CD4-positive, alpha-beta T cell treated with Interferon gamma for 1 hour (primary cell): ENCODE data around the gene AKR1C4.
"Not testable (repeated sequence)": the region's sequence is repeated elsewhere in the genome, so short reads cannot be mapped to it uniquely, and the experiment has no call there.

Experiments
- DNase-seq: peaks from one replicate; pipeline ENCODE4 v3.0.0-alpha.2; 2020

Gene AKR1C4

GRCh38 chr10:5196702-5197113 lies at the start of gene AKR1C4:
TSS of gene AKR1C4 (plus strand) at chr10:5196837. CDS start at chr10:5196868, 31 bp downstream.
- DNase-seq: no peak

- no peak for DNase-seq
Observed at GRCh38 chr10:5146920-5147254, 49.8 kb upstream of the AKR1C4 start.

- DNase-seq: no peak
Observed at GRCh38 chr10:5147255-5147980, 49.2 kb upstream of the AKR1C4 start.

DNA sequence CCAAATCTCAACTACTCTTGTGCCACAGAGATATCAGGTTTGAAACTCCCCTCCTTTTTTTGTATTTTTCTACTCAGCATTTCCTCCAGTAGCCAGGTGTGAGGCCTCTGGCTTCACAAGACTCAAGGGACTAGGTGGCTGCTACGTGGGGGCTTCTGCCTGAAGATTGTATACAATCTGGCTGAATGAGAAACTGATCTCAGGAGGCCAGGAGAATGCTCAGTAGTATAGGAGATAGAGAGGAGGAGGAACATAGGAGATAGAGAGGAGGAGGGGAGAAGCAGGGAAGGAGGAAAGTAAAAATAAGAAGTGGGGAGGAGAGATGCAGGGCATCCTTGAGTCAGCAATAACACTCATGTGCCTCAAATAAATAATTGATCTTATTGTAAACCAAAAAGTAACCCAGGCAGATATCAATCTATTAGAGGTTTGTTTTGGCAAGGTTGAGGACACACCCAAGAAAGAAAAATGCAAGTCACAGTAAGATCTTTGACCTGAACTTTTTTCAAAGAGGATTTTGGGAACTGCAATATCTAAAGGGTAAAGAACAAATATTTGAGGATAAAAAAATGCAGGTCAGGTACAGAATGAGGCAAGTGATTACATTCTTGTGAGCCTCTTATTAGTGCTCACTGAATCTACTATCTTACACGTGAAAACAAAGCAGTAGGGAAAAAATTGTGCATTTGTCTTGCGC lies 48.5 kb upstream of the AKR1C4 start:
- no peak for DNase-seq

DNA sequence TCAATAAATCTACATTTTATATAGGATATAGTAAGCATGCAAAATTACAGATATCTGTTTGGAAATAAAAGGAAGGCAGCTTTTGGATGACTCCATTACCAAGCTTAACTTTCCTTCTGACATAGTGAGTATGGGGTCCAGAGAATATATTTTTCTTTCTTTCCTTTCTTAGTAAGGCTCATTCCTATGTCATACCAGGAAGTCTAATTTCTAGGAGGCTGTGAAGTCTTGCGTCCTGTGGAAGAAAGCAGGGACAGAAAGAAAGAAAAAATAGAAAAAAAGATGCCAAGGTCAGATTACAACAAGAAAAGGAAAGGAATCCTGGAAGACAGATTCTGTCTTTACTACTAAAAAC lies 48.0 kb upstream of the AKR1C4 start:
- no peak for DNase-seq

DNA sequence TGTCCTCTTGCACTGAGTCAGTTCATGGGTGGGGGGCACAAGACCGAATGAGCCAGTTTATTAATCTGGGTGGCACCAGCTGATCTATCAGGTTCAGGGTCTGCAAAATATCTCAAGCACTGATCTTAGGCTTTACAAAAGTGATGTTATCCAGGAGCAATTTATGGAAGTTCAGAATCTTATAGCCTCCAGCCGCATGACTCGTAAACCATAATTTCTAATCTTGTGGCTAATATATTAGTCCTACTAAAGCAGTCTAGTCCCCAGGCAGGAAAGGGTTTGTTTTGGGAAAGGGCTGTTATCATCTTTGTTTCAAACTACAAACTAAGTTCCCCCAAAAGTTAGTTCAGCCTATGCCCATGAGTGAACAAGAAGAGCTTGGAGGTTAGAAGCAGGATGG lies 45.6 kb upstream of the AKR1C4 start:
- DNase-seq: no peak

DNA sequence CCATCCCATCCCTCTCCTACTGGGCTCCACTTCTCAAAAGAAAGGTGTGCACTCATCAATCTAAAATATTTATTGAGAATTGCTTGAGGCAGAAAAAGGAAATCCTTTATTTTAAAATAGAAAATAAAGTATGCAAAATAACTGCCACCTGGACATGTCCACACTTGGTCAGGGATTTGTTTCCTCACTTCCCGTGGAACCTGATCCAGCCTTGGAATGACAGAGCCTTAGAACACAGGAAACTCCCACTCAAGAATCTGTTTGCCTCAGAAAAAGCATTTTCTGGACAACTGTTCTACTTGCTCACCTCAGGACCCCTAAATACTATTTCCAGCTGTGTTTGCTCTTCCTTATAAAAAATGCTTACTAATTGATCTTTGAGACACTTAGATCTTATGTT lies 40.7 kb upstream of the AKR1C4 start:
- DNase-seq: no peak

GRCh38 chr10:5157501-5157900 lies 39.1 kb upstream of the AKR1C4 start:
- no peak for DNase-seq

GRCh38 chr10:5159126-5159525 lies 37.5 kb upstream of the AKR1C4 start:
- DNase-seq: no peak

- DNase-seq: no peak
Observed at GRCh38 chr10:5163487-5163886, 33.1 kb upstream of the AKR1C4 start.

DNA sequence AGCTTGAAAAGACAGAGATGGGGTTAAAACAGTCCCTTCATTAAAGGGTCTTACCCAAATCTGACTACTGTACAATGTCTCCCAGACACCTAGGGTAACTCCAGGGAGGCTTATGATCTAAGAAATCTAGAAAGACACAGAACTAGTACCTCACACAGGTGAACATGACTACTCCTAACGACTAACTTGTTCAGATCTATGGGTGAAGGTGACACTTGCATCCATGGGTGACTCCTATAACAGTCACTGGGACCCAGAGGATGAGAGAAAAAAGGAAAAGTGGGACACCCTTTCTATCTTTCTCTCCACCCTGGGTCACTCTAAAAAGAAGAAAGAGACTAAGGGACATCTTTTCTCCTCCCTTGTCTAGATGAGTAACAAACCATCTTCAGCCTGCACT lies 30.9 kb upstream of the AKR1C4 start:
- DNase-seq: no peak

DNA sequence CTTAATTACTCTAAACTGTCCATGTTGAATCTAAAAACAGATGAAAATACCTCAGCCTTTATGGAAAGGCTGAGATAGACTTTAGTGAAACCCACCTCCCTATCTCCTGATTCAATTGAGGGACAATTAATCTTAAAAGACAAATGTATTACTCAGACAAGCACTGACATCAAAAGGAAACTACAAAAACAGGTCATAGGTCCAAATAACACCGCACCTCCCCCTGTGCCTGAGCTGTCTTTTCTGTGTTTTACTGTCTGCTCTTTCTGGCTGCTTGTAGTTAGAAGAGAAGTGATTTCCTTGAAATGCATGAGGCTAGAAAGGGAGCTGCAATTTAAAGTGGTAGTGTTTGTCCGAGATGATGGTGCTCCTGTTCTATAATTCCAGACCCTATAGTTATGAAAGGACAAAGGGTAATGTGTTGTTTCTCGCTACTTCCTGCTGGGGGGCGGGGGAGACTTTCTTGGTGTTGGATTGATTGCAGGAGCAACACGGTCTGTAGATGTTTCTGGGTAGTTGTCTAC lies 27.7 kb upstream of the AKR1C4 start:
- no peak for DNase-seq

DNA sequence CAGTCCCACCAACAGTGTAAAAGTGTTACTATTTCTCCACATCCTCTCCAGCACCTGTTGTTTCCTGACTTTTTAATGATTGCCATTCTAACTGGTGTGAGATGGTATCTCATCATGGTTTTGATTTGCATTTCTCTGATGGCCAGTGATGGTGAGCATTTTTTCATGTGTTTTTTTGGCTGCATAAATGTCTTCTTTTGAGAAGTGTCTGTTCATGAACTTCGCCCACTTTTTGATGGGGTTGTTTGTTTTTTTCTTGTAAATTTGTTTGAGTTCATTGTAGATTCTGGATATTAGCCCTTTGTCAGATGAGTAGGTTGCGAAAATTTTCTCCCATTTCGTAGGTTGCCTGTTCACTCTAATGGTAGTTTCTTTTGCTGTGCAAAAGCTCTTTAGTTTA lies 21.1 kb upstream of the AKR1C4 start:
- not testable (repeated sequence) for DNase-seq

DNA sequence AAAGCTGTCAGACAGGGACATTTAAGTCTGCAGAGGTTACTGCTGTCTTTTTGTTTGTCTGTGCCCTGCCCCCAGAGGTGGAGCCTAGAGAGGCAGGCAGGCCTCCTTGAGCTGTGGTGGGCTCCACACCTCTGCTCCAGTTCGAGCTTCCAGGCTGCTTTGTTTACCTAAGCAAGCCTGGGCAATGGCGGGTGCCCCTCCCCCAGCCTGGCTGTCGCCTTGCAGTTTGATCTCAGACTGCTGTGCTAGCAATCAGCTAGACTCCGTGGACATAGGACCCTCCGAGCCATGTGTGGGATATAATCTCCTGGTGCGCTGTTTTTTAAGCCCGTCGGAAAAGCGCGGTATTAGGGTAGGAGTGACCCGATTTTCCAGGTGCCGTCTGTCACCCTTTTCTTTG lies 16.1 kb upstream of the AKR1C4 start:
- DNase-seq: not testable (repeated sequence)

- no peak for DNase-seq
Observed at GRCh38 chr10:5183923-5184322, 12.7 kb upstream of the AKR1C4 start.

DNA sequence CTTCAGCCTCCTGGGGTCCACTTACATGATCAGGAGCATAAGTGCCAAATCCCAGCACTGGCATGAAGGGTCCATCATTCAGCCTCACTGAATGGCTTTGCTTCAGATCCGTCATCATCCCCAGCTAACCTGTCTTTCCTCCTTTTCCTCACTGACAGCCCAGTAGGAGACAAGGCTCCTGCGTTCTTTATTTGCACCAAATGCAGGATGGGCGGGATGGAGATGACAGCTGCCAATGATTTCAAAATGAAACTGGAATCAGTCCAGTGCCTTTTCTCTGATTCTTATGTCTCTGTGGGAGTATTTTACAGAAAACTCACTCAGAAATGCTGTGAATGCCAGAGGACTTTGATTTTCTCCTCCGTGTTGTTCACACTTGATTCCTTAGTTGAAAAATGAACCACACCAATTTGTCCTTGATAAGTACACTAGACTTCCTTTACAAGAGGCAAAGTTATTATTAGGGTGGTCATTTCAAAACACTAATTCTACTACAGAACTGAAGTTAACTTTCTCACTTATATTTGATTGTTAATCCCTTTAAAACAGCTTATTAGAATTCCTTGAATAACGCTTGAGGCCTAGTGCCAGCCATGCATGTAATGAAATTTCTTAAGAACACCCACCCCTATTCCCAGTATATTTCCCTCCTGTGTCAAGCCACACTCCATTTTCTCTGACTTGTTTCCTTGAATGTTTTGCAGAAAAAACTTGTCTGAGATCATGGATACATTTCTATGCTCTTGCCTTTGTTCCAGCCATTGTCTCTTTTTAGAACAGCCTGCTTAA lies 11.5 kb upstream of the AKR1C4 start, which contains the start of gene AKR1C8:
AKR1C8 (minus strand) TSS at position 164 of the 789 bp plus-strand sequence; CDS start at position 118, 46 bp downstream.
- DNase-seq: no peak

GRCh38 chr10:5187867-5188266 lies 8.8 kb upstream of the AKR1C4 start:
- no peak for DNase-seq

- DNase-seq: no peak
Observed at GRCh38 chr10:5188358-5188757, 8.3 kb upstream of the AKR1C4 start.

DNA sequence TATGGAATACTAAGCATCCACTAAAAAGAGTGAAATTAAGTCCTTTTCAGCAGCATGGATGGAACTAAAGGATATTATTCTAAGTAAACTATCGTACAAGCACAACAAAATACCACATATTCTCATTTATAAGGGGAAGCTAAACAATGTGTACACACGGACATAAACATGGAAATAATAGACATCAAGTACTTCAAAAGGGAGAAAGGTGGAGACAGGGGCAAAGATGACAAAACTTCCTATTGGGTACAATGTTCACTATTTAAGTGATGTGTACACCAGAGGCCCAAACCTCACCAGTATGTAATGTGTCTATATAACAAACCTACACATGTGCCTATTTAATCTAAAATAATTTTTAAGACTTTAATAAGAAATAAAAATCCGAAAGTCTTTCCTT lies 2.2 kb upstream of the AKR1C4 start:
- no peak for DNase-seq

DNA sequence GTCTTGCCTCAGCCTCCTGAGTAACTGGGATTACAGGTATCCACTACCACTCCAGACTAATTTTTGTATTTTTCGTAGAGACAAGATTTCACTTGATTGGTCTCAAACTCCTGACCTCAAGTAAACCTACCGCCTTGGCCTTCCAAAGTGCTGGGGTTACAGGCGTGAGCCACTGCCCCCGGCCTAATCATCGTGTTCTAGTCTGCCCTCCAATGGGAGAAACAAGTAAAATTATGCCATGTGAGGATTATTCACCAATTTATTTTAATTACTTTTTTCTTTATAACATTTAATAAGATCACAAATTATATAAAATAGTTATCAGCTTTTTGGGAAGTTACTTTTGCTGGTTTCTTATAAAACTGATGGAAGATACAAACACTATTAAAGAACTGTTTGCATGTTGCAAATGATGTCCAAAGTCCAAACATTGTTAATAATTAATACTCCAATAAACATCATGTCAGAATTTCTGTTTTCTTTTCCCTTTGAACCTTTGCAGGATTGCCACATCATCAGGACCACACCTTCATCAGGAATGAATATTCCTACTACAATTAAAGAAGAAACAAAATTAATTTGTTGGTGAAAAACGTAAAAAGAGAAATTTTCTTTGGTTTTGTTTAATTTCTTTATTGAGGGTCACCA lies 786 bp upstream of the AKR1C4 start:
- no peak for DNase-seq

GRCh38 chr10:5198386-5198785 lies 1.7 kb downstream of the AKR1C4 start:
- no peak for DNase-seq

DNA sequence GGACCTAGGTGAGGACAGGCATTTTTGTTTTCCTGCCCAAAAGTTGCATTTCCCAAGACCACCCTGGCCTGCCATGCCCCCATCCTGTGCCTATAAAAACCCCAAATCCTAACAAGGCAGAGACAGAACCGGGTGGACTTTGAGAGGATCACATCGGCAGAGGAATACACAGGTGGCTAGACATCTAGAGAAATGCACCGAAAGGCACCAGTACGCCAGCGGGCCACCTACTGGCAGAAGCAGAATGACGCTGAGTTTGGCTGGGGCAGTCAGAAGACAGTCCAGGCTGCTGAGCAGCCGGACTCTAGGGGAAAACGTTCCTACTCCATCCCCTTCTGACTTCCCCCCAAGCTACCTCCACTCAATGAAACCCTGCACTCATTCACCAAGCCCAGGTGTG lies 2.8 kb downstream of the AKR1C4 start:
- no peak for DNase-seq

DNA sequence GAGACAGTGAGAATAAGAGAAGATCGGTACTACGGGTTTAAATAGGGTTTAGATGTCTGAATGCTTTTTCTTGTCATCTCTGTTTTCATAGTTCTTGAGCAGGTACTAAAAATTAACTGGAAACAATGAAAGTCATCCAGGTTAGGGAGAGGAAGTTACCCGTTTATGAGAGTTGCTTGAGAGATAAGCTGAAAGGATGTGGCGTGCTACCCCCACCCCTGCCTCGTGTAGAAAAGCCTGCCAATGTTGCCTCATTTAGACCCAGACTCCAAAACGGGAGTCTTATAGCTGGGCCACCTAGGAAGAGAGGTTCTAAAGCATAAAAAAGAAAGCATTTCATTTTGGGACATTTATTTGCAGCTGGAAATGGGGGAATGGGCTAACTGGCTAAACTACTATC lies 10.2 kb downstream of the AKR1C4 start:
- no peak for DNase-seq
